GM12878 (cell line): ENCODE results near the gene FAM156B. TPM values are rescaled to one million over a fixed set of nuclear protein-coding genes. Genes with fewer than 3 reads are reported as not detected.
A peak's percentile ranks its signal among the peaks of the same experiment; 100 is the strongest.

Source experiments
- DPF2 ChIP-seq: fragments of 450-650 bp; IDR thresholded peaks from 2 replicates; pipeline ENCODE4 v1.6.1; 2017; ENCODE audit warnings: mild to moderate bottlenecking
- EED ChIP-seq: sonication (generic); IDR thresholded peaks from 2 replicates; pipeline ENCODE4 v1.6.1; 2016; ENCODE audit warnings: antibody characterized with exemption, low read depth
- KAT2A ChIP-seq: conservative IDR thresholded peaks from 2 replicates; pipeline ENCODE4 v1.6.1; 2011; ENCODE audit warnings: low read depth, low read length; ENCODE audit not compliant: control insufficient read depth
- KDM1A ChIP-seq: fragments of 200-600 bp; sonication (generic); IDR thresholded peaks from 2 replicates; pipeline ENCODE4 v1.6.1; 2016; ENCODE audit warnings: borderline replicate concordance
- MXI1 ChIP-seq: fragments of 150-350 bp; IDR thresholded peaks from 2 replicates; pipeline ENCODE4 v1.6.1; 2011; ENCODE audit warnings: low read depth, mild to moderate bottlenecking, inconsistent platforms, low read length, improper control_type of control experiment
- NRF1 ChIP-seq: conservative IDR thresholded peaks from 2 replicates; pipeline ENCODE4 v1.6.1; 2011; ENCODE audit warnings: mild to moderate bottlenecking, low read depth, low read length, improper control_type of control experiment
- RAD51 ChIP-seq: fragments of 450-650 bp; IDR thresholded peaks from 2 replicates; pipeline ENCODE4 v1.6.1; 2016; ENCODE audit warnings: moderate library complexity, mild to moderate bottlenecking, inconsistent platforms
- RELA ChIP-seq: fragments of 450-650 bp; IDR thresholded peaks from 2 replicates; pipeline ENCODE4 v1.8.0; 2014; ENCODE audit warnings: borderline replicate concordance; ENCODE audit not compliant: partially characterized antibody
- SMAD5 ChIP-seq: IDR thresholded peaks from 2 replicates; pipeline ENCODE4 v1.6.1; 2016; ENCODE audit warnings: antibody characterized with exemption, low read depth
- SP1 ChIP-seq: IDR thresholded peaks from one replicate; pipeline ENCODE4 v1.6.1; 2011; ENCODE audit warnings: low read depth, low read length
- SREBF1 ChIP-seq: IDR thresholded peaks from 2 replicates; pipeline ENCODE4 v1.6.1; 2012; ENCODE audit warnings: mild to moderate bottlenecking, low read length
- STAT1 ChIP-seq: fragments of 450-650 bp; conservative IDR thresholded peaks from 2 replicates; pipeline ENCODE4 v1.6.1; 2014; ENCODE audit warnings: antibody characterized with exemption, mild to moderate bottlenecking
- TARDBP ChIP-seq: IDR thresholded peaks from 2 replicates; pipeline ENCODE4 v1.6.1; 2016; ENCODE audit warnings: borderline replicate concordance
- TBL1XR1 ChIP-seq: IDR thresholded peaks from 2 replicates; pipeline ENCODE4 v1.6.1; 2012; ENCODE audit warnings: low read depth, low read length, improper control_type of control experiment
- TCF12 ChIP-seq: IDR thresholded peaks from 2 replicates; pipeline ENCODE4 v1.6.1; 2011; ENCODE audit warnings: low read depth, mild to moderate bottlenecking, low read length
- TCF7 ChIP-seq: IDR thresholded peaks from 2 replicates; pipeline ENCODE4 v1.6.1; 2014; ENCODE audit warnings: antibody characterized with exemption, borderline replicate concordance
- ZNF274 ChIP-seq: IDR thresholded peaks from one replicate; pipeline ENCODE4 v1.8.0; 2011; ENCODE audit not compliant: insufficient read length, insufficient read depth
- polyA plus RNA-seq, 11 experiments: library from polyadenylated mRNA; depleted of rRNA in 4 of 11; unstranded in 6 of 11; stranded (reverse) in 5 of 11; fragments of >200 nt; fragmentation: Nextera tagmentation in 4 of 11; fragmentation: Illumina TruSeq in 1 of 11; extraction: Ambion mirVana in 4 of 11; extraction: Trizol in 1 of 11; gene quantifications; 1 replicate in 1 of 11; 2 replicates in 10 of 11; pipeline versions ENCODE4 v1.2.1 to v1.2.3, GENCODE V29; 2011 to 2016; ENCODE audit warnings: inconsistent platforms in 2 of 11, missing spikeins in 2 of 11, low read depth in 1 of 11
- total RNA-seq, 4 experiments: library from RNA; depleted of rRNA in 3 of 4; stranded (reverse); fragments of >200 nt in 3 of 4; fragmentation: Illumina TruSeq in 1 of 4; extraction: Trizol in 1 of 4; gene quantifications; 2 replicates each; pipeline versions ENCODE4 v1.2.1 to v1.2.3, GENCODE V29; 2013 to 2021
- TF ChIP-seq, protein P1 (sequence below): fragments of 450-650 bp; formaldehyde crosslinking; IDR thresholded peaks from 2 replicates; pipeline ENCODE4 v1.4.0; 2022; ENCODE audit warnings: mild to moderate bottlenecking, moderate library complexity
- TF ChIP-seq, protein P2 (sequence below): fragments of 450-650 bp; IDR thresholded peaks from 2 replicates; pipeline ENCODE4 v1.6.1; 2017; ENCODE audit warnings: low read depth, mild to moderate bottlenecking, moderate library complexity
- TF ChIP-seq, protein P3 (sequence below): fragments of 450-650 bp; IDR thresholded peaks from 2 replicates; pipeline ENCODE4 v1.6.1; 2016; ENCODE audit warnings: mild to moderate bottlenecking
- TF ChIP-seq, protein P4 (sequence below): fragments of 450-650 bp; IDR thresholded peaks from 2 replicates; pipeline ENCODE4 v1.6.1; 2016; ENCODE audit warnings: mild to moderate bottlenecking, moderate library complexity, borderline replicate concordance

The FAM156B gene
- total and polyA plus RNA-seq, 10 of the 15 experiments (the other 5 are each of a cell fraction or from before 2014, with no cell fraction given) = 0.53 to 27.9 (median 16.8) TPM

DNA sequence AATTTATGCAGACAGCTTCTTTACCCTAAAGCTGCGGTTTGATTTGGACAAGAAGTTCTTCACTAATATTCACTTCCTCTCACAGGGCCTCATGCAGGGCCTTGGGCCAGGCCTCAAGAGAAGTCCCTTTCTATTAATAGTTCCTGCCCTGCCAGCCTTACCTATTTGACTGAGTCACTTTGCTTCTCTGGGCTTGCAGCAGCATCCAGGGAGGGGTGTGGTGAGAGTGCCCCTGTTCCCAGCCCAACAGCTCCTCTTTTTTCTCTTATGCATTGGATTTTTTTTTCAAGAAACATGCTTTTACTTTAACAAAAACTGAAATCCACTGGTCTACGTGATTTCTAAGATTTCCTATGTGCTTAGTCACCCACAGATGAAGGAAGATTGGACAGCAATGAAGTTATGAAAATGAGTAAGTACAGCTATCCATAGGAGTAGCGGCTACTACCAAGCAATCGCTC, 26.7 kb downstream of the FAM156B start (continued):
- TF ChIP-seq, protein P1, sequence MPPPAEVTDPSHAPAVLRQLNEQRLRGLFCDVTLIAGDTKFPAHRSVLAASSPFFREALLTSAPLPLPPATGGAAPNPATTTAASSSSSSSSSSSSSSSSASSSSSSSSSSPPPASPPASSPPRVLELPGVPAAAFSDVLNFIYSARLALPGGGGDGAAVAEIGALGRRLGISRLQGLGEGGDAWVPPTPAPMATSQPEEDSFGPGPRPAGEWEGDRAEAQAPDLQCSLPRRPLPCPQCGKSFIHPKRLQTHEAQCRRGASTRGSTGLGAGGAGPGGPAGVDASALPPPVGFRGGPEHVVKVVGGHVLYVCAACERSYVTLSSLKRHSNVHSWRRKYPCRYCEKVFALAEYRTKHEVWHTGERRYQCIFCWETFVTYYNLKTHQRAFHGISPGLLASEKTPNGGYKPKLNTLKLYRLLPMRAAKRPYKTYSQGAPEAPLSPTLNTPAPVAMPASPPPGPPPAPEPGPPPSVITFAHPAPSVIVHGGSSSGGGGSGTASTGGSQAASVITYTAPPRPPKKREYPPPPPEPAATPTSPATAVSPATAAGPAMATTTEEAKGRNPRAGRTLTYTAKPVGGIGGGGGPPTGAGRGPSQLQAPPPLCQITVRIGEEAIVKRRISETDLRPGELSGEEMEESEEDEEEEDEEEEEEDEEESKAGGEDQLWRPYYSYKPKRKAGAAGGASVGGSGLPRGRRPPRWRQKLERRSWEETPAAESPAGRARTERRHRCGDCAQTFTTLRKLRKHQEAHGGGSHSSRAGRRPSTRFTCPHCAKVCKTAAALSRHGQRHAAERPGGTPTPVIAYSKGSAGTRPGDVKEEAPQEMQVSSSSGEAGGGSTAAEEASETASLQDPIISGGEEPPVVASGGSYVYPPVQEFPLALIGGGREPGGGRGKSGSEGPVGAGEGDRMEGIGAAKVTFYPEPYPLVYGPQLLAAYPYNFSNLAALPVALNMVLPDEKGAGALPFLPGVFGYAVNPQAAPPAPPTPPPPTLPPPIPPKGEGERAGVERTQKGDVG (CRISPR knock-in tag) = no peak
- TF ChIP-seq TCF12 (no peak), SREBF1 (no peak), SP1 (no peak), KAT2A (no peak), EED (no peak), MXI1 (no peak), KDM1A (no peak), DPF2 (no peak), TBL1XR1 (0 out of 2 replicates have a peak, but pooled peaks have one; percentile 25), TARDBP (no peak), TCF7 (no peak), STAT1 (no peak), ZNF274 (no peak), RAD51 (no peak), NRF1 (no peak), SMAD5 (no peak), RELA (no peak)
- TF ChIP-seq, protein P2, sequence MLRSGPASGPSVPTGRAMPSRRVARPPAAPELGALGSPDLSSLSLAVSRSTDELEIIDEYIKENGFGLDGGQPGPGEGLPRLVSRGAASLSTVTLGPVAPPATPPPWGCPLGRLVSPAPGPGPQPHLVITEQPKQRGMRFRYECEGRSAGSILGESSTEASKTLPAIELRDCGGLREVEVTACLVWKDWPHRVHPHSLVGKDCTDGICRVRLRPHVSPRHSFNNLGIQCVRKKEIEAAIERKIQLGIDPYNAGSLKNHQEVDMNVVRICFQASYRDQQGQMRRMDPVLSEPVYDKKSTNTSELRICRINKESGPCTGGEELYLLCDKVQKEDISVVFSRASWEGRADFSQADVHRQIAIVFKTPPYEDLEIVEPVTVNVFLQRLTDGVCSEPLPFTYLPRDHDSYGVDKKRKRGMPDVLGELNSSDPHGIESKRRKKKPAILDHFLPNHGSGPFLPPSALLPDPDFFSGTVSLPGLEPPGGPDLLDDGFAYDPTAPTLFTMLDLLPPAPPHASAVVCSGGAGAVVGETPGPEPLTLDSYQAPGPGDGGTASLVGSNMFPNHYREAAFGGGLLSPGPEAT = peak; percentile 43; the same call in 1 of the 2 replicates
- TF ChIP-seq, protein P3, sequence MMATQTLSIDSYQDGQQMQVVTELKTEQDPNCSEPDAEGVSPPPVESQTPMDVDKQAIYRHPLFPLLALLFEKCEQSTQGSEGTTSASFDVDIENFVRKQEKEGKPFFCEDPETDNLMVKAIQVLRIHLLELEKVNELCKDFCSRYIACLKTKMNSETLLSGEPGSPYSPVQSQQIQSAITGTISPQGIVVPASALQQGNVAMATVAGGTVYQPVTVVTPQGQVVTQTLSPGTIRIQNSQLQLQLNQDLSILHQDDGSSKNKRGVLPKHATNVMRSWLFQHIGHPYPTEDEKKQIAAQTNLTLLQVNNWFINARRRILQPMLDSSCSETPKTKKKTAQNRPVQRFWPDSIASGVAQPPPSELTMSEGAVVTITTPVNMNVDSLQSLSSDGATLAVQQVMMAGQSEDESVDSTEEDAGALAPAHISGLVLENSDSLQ = no peak
- TF ChIP-seq, protein P4, sequence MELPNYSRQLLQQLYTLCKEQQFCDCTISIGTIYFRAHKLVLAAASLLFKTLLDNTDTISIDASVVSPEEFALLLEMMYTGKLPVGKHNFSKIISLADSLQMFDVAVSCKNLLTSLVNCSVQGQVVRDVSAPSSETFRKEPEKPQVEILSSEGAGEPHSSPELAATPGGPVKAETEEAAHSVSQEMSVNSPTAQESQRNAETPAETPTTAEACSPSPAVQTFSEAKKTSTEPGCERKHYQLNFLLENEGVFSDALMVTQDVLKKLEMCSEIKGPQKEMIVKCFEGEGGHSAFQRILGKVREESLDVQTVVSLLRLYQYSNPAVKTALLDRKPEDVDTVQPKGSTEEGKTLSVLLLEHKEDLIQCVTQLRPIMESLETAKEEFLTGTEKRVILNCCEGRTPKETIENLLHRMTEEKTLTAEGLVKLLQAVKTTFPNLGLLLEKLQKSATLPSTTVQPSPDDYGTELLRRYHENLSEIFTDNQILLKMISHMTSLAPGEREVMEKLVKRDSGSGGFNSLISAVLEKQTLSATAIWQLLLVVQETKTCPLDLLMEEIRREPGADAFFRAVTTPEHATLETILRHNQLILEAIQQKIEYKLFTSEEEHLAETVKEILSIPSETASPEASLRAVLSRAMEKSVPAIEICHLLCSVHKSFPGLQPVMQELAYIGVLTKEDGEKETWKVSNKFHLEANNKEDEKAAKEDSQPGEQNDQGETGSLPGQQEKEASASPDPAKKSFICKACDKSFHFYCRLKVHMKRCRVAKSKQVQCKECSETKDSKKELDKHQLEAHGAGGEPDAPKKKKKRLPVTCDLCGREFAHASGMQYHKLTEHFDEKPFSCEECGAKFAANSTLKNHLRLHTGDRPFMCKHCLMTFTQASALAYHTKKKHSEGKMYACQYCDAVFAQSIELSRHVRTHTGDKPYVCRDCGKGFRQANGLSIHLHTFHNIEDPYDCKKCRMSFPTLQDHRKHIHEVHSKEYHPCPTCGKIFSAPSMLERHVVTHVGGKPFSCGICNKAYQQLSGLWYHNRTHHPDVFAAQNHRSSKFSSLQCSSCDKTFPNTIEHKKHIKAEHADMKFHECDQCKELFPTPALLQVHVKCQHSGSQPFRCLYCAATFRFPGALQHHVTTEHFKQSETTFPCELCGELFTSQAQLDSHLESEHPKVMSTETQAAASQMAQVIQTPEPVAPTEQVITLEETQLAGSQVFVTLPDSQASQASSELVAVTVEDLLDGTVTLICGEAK = no peak
